Stimulated activated CD4-positive, alpha-beta T cell treated with anti-CD3 and anti-CD28 coated beads, Interleukin-4, amount 100 ng/mL, for 48 hours (primary cell): ENCODE measurements around the gene SPRED3.

ENCODE experiments used
- DNase-seq, 2 donors: peaks; one replicate each; pipeline ENCODE4 v3.0.0-alpha.2; 2020; ENCODE audit warnings: low read depth in 2 of 2

SPRED3 gene

DNA sequence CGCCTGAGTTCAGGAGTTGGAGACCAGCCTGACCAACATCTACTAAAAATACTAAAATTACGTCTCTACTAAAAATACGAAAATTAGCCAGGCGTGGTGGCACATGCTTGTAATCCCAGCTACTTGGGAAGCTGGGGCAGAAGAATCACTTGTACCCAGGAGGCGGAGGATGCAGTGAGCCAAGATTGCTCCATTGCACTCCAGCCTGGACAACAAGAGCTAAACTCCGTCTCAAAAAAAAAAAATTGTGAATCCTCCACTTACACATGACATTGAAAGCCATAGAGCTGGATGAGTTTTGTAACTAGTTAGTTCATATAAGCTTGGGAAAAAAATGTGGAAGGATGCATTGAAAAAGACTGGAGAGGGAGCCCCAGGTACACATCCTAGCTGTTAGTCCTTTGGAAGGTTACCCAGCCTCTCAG is 14.6 kb upstream of the SPRED3 start:
- DNase-seq: no peak

DNA sequence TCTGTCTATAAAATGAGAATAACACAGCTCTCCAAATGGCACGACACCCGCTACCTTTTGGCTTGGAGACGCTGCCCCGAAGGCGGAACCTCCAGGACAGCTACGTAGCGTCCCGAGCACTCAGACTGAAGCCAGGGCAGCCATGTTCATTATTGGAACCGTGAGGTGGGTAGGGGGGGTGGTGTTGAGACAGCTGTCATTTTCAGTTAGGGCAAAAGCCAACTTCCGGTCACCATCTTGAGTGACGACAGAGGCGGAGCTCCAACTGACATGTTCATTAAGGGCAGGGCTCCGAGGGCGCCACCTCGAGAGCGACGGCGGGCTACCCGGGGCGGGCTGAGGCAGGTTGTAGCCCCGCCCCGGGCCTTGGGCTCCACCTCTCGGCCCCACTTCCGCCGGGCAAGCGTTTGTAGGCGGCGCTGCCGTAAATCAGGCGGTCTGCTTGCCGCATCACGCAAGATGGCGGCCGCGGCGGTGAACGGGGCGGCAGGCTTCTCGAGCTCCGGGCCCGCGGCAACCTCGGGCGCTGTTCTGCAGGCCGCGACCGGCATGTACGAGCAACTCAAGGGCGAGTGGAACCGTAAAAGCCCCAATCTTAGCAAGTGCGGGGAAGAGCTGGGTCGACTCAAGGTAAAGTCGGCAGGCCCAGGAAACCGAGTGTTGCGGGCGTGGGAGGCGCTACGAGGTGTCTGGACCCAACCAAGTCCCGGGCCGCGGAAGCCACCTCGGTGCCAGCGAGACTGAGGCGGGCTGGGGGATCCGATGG is 14.0 kb upstream of the SPRED3 start, which contains the start of gene PSMD8:
Gene PSMD8 (plus strand): TSS at position 240 of the 766 bp plus-strand sequence. CDS start 31 bp downstream, at position 271.
- peak; percentile 96 to 98 for DNase-seq

DNA sequence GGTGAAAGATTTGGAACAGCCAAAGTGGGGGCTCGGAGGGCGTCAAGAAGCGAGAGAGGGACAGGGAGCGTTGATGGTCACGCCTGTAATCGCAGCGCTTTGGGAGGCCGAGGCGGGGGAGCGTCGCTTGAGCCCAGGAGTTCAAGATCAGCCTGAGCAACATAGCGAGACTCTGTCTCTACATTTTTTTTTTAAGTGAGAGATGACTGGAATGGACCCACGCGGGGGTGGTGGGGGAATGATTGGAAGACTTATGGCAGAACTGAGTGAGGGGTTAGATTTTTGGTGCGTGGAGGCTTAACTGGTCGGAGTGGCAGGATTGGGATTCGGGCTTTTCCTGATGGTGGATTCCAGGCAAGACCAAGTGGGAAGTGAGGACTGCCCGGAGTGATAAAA is 13.4 kb upstream of the SPRED3 start:
- no peak for DNase-seq

DNA sequence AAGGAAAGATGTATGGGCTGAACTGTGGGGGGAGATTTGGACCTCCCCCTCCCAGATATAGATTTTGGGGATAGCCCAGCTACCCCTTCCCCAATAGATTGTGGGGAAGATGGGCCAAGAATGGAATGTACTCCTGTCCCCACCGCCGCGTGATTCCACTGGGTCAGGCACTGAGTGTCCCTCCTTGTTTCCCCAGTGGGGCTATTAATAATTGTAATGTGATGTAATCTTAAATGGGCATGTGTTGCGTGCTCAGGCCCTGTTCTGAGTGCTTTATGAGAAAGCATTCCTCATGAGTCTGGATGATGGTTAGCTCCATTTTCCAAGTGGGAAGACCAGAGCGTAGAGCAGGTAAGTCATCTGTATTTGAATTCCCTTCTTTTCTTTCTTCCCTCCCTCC is 12.7 kb upstream of the SPRED3 start:
- DNase-seq: no peak

DNA sequence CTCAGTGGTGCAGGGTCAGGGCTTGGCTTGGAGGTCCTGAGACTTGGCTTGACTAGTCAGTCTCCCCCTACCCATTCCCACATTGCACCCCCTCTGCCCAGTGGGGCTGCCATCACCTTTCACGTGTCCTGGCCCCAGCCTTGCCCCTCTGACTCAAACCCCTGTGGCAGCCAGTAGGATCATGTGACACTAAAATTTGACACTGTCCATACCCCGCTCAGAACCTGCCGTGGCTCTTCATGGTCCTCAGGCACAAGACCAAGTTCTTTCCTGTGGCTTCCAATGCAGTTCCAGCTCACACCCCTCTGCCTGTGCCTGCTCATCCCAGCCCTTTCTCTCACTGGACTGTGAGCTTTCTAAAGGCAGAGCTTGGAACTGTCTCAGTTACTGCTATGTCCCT is 11.9 kb upstream of the SPRED3 start:
- DNase-seq: no peak

DNA sequence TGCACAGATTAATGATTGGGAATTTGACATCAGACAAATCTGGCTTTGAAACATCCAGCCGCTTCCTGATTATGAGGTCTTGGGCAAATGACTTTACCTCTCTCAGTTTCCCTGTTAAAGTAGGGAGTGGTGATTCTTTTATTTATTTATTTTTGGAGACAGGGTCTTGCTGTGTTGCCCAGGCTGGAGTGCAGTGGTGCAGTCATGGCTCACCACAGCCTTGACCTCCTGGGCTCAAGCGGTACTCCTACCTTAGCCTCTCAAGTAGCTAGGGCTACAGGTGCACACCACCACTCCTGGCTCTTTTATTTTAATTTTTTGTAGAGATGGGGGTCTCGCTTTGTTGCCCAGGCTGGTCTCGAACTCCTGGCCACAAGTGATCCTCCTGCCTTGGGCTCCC is 11.4 kb upstream of the SPRED3 start:
- DNase-seq: no peak

DNA sequence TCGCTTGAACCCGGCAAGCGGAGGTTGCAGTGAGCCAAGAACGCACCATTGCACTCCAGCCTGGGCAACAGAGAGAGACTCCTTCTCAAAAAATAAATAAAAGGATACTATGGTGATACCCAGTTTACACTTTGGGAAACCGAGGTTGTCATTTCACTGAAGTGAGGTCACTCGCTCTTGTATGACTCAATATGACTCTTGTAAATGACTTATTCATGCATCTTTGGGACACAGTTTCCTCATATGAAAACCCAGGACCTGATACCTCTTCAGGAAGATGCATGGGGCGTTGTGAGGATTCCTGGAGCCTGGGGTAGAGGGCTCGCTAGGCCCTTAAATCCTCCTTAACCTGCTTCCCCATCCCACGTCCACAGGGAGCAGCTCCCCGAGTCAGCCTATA is 9.6 kb upstream of the SPRED3 start:
- no peak for DNase-seq

DNA sequence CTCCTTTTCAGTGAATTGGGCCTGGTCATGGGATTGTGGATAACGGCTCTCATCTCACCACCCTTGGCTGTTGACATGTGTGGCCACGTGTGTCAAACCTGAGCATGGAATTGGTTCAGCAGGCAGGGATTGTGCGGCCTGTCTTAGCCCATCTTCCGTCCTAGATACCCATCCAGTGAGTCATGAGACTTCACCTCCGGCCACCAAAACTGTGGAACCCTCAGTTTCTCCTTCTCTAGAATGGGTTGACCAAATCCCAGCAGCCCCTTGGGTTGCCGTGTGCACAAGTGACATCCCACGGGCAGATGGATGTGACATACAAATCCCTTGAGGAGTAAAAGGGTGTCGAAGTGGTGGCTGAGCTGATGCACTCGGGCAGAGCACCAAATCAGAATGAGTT is 7.4 kb upstream of the SPRED3 start:
- no peak for DNase-seq

DNA sequence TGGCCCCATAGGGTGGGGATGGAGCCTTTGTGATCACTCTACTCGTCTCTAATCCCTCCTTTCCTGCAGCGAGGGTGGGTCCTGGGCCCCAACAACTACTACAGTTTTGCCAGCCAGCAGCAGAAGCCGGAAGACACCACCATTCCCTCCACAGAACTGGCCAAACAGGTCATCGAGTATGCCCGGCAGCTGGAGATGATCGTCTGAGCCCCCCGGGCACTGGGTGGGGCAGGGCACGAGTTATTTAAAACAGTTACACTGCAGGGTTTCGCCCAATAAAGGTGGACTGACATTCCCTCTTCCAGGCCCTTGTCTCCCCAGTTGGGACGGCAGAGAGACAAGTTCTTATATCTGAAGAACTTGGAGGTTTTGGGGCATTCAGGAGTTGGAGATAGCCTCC is 5.3 kb upstream of the SPRED3 start:
- no peak for DNase-seq

DNA sequence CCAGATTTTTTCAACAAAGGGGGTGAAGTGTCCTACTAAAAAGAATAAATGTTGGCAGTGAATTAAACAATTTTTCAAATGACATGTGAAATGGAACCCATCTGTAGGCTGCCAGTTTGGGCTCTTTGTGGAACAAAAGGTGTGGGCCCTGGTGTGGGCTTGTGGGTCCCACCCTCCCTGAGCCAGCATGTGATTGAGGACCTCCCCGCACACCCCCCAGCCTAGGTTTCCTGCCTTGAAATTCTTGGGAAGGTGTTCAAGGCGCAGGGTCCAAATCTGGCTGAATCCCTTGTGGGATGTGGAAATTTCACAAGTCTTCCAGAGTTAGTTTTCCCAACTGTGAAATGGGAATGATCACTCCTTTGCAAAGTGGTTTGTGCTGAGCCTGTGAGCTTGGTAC is 4.8 kb upstream of the SPRED3 start:
- no peak for DNase-seq

DNA sequence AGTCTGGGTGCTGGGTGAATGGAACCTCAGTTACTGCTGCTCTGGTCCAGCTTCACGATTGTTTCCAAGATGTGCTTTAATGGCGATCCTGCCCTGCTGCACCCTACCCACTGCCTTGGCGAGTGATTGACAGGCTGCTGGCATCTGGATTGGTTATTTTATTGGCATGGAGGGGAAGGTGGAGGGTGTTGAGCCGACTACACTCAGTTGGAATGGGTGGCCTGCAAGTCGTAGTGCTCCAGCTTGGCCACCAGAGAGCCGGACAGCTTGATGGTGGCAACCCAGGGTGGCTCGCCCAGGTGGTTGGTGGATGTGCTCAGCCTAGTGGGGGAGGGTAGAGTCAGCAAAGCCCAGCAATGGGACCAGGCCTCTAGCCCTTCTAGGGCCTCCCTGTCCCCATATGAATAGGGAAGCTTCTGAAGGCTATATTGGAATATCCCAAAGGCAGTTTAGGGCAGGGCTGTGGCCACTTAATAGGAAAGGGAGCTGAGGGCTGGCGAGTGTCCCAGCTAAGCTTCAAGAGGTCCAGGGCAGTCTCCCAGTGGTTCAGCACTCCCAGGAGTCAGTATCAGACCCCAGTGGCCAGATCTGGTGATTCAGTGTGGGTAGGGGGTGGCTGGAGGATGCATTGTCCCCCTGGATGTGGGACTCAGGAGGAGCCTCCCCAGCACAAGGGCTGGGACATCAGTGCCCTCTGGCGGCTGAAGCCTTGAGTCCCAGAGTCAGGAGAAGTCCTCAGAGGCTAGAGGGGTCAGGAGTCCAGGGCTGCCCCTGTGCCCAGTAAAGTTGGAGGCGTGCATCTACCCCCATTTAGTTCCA is 4.1 kb upstream of the SPRED3 start:
- DNase-seq: no peak

DNA sequence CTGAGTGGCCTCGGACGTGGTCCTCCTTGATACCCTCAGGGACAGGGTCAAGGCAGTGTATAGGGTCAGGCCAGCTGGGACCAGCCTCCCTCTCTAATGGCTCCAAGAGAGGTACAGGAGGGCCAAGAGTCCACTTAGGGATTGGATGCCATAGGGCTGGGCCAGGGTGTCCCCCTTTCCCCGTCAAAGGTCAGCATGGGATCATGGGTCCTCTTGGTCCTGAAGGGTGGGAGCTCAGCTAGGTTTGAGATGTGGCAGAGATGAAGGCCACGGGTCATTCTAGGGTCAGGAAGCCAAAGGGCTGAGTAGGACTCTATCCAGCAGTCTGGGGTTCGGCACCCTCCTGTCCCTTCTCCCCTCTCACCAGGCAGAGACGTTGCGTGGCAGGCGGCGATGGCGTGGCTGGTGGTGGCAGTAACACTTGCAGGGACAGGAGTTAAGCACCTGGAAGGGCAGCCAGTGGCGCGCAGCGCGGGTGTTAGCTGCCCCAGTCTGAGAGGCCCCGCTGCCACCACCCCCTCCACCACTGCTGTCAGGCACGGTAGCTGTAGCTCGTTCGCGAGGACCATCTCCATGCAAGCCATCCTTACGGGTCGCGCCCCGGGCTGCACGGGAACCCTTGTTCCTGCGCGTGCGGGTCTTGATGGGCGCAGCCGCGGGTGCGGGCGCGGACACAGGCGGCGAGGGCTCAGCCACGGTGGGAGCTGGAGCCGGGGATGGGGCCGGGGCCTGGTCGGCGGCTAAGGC is 3.3 kb upstream of the SPRED3 start:
- no peak for DNase-seq

DNA sequence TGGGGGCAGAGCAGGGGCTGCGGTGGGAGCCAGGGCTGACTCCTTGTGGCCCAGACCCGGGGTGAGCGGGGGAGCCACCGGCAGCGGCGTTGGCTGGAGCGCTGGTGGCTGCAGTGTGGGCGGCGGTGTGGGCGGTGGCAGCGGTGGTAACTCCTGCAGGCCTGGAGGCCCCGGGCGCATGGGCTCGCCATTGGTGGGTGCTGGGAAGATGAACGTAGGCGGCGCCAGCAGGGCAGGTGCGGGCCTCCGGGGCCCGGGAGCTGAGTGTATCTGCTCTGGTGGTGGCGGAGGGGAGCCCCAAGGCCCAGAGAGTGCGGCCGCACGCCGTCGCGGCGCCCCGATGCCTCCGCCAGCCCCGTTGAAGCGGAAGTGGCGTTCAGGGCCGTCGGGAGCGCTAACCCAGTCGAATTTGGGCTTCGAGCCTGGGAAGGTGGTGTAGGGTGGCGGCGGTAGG is 2.7 kb upstream of the SPRED3 start:
- no peak for DNase-seq

DNA sequence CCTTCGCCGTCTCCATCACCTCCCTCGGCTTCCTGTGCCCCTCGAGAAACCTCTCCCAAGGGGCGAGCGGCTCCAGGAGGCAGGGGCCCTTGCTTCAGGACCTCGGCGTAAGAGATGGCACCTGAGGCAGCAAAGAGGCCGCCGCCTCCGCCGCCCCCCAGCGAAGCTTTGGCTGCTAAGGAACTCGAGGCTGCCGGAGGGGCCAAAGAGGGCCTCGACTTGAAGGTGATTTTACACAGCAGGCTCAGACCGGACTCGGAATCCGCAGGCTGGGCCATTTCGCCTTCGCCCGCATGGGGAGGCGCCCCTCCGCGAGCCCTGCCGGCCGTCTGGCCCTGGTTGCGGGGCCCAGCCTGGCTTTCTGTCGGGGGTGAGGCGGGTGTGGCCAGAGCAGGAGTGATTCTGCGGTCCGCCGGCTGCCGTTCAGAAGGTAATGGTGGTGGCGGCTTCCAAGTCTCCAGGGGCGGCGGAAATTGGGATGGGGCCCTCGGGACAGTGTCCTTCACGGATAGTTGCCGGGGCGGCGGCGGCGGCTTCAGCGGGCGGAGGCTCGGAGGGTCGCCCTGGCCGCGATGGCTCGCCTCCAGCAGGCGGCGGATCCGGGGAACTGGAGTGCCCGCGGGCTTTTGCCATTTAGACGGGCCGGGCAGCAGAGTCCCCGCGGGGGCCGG is 2.1 kb upstream of the SPRED3 start:
- DNase-seq: no peak

DNA sequence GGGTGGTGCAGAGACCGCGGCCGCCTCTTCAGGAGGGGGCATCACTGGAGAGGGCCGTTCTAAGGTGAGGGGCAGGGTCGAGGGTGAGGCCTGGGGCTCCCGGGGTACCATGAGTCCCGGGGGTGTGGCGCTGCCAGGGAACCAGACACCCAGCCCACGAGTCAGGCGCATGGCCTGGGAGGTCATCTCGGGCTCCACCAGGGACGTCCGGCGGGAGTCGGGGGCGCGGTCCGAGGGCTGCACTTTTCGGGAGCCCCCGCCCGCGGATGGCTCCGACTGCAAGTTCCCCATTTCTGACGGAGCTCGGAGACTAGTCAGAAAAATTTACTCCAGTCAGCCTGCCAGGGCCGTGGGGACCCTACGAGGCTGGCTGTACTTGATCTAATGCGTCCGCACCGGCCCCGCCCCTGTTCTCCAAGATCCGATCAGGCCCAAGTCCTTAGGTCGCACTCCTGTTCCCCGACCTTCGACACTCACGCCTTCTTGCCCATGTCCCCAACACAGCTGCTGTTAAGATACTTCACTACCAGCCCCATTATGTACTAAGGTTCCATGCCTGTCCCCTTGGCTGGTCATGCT is 1.4 kb upstream of the SPRED3 start:
- no peak for DNase-seq

DNA sequence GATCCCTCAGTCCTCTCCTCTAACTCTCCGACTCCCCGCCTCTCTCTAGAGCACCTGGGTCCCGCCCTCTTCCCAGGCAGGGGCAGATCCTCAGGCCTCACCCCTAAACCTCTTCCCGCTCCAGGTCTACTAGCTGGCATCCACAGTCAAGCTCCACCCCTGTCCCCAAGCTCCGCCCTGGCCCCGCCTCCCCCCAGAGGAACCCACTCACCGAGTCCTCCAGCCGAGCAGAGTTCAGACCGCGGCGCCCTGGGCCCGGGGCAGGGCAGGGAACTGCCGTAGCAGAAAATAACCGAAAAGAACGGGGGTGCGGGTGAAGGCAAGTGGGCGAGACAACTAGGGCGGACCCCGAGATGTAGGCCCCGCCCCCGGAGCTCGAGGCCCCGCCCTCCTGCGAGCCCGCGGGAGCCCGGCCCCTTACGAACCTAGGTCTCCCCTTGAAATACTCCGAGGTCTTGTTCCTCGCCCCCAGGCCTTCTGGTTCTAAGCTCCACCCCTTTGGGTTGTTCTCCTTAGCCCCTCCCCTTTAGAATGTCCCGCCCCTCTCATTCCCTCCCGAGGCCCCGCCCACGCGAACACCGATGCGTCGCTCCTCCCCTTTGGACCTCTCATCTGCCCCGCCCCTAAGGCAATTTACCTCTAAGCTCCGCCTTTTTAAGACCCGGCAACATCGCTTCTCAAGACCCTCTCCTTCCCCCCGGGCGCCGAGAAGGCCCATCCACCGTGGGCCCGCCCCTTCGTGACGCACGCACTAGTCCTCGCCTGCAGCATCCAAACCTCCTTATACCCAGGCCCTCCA is 748 bp upstream of the SPRED3 start, which contains the start of gene GGN:
Gene GGN (minus strand): TSS at position 485 of the 799 bp plus-strand sequence. CDS start 773 bp downstream, outside the sequence.
- peak; percentile 81 to 89 for DNase-seq

DNA sequence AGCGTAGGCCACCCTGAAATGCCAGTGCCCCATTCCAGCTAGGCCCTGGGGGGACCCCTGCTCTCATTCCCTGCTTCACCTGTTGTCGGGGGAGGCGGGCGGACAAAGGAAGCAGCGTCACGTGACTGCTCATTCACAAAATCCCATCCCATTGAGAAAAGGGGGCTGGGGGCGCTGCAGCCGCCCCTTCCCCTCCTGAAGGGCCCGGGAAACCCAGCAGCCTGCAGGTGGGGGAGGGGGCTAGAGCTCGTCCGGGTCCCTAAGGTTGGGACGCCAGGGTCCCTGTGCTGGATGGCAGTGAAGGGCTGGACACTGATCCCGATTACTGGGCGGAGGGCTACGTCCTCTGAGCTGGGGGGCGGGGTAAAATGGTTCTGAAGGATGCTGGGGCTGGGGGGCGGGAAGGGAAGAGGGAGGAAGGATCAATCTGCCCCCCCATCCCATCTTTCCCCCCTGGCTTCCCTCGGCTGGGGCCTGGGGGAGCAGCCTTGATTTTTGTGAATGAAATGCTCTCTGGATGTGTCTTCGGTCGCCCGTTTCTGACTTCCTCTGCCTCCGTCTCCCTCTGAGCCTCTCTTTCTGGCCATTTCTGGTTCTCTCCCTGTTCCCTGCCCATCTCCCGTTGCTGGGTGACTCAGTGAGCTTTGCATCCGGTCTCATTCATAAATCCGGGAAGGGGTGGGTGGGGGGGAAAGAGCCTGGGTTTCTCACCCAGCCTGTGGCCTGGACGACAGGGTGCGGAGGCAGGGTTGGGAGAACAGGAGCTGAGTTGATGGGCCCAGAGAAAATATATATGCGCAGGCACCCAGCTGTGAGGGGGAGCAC is 816 bp downstream of the SPRED3 start:
- DNase-seq: no peak

DNA sequence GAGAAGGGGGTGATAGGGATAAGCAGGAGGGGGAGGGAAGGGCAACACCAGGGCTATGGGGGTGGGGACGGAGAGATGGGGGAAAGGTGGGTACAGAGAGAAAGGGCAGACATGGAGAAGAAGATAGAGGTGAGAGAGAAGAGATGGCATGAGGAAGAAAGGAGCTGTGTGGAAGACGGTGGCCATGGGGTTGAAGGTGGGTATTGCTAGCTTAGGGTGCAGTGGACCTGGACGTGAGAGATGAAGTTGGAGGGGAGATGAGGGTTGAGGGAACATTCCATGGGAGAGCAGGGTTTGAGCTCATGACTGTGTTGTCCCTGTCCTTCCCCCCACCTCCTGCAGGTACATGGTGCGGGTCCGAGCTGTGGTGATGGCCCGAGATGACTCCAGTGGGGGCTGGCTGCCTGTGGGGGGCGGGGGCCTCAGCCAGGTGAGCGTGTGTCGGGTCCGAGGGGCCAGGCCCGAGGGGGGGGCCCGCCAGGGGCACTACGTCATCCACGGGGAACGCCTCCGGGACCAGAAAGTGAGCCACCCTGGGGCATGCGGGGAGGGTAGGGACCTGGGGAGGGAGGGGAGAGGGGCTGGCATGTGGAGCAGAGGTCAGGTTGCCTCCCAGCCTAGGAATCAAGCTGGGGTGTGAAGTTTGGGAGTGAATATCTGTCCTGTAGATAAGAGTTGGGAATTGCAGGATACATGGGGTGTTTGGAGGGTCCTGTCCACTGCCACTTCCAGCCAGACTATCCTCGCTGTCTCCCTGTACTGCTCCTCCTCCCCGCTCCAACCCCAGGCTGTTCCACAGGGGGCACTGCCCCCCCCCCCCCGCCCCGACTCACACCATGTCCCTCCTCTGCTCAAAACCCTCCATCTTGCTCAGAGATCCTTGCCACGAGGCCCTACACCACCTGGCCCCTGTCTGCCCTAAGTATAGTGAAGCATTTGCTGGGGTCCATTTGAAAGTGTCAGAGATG is 1.7 kb downstream of the SPRED3 start:
- no peak for DNase-seq
